Stromal cell of bone marrow (primary cell): ENCODE results near the gene TMEM190.

Experiments
- DNase-seq: peaks from one replicate; pipeline ENCODE4 v3.0.0-alpha.2; 2012; ENCODE audit warnings: low read depth

The TMEM190 gene

GRCh38 chr19:55372316-55373081 is 4.1 kb upstream of the TMEM190 start:
- no peak for DNase-seq

GRCh38 chr19:55373306-55373992 is 3.2 kb upstream of the TMEM190 start:
- no peak for DNase-seq

GRCh38 chr19:55373993-55374757 is 2.5 kb upstream of the TMEM190 start:
- DNase-seq: no peak

GRCh38 chr19:55377356-55378131 is 918 bp downstream of the TMEM190 start:
- DNase-seq: no peak

GRCh38 chr19:55379174-55379573 is 2.5 kb downstream of the TMEM190 start:
- no peak for DNase-seq

- no peak for DNase-seq
Observed at GRCh38 chr19:55382013-55382412, 5.4 kb downstream of the TMEM190 start.

GRCh38 chr19:55382522-55383054 is 6.0 kb downstream of the TMEM190 start:
- no peak for DNase-seq

GRCh38 chr19:55383279-55384130 is 6.9 kb downstream of the TMEM190 start:
- DNase-seq: no peak

- no peak for DNase-seq
Observed at GRCh38 chr19:55384131-55384919, 7.7 kb downstream of the TMEM190 start, which contains the start of gene TMEM238. Gene TMEM238, minus strand, starts transcription at chr19:55384292. Its CDS starts 33 bp downstream, at chr19:55384259.

- DNase-seq: peak; percentile 95
Observed at GRCh38 chr19:55384920-55385723, 8.5 kb downstream of the TMEM190 start.

- peak; percentile 95 for DNase-seq
Observed at GRCh38 chr19:55385724-55386492, 9.3 kb downstream of the TMEM190 start, which contains the start of gene RPL28. Gene RPL28, plus strand, starts transcription at chr19:55385932. Its CDS starts 426 bp downstream, at chr19:55386358.

GRCh38 chr19:55386493-55386971 is 9.9 kb downstream of the TMEM190 start:
- DNase-seq: no peak

GRCh38 chr19:55387736-55388497 is 11.3 kb downstream of the TMEM190 start:
- DNase-seq: no peak

- no peak for DNase-seq
Observed at GRCh38 chr19:55389386-55390317, 13.0 kb downstream of the TMEM190 start.

GRCh38 chr19:55390461-55390880 is 13.8 kb downstream of the TMEM190 start:
- DNase-seq: no peak

- DNase-seq: no peak
Observed at GRCh38 chr19:55391191-55391670, 14.6 kb downstream of the TMEM190 start.
